Duodenal mucosa (tissue), 2 donors: ENCODE measurements around the gene METRNL.
A peak's percentile ranks its signal among the peaks of the same experiment; 100 is the strongest.

ENCODE experiments used
- H3K27ac ChIP-seq: one replicate; pipeline ENCODE4 v1.7.0; 2013; ENCODE audit warnings: low read depth, low read length
- H3K27me3 ChIP-seq, 2 donors: one replicate each; pipeline ENCODE4 v1.7.0; 2013; ENCODE audit warnings: low read length in 2 of 2, control low read depth in 1 of 2; ENCODE audit not compliant: insufficient read depth in 2 of 2, control insufficient read depth in 1 of 2
- H3K36me3 ChIP-seq, 2 donors: one replicate each; pipeline ENCODE4 v1.7.0; 2013; ENCODE audit warnings: low read length in 2 of 2, control low read depth in 1 of 2; ENCODE audit not compliant: insufficient read depth in 2 of 2, control insufficient read depth in 1 of 2
- H3K4me1 ChIP-seq, 2 donors: one replicate each; pipeline ENCODE4 v1.7.0; 2013; ENCODE audit warnings: low read length in 2 of 2, control low read depth in 1 of 2; ENCODE audit not compliant: insufficient read depth in 2 of 2, control insufficient read depth in 1 of 2
- H3K4me3 ChIP-seq, 2 donors: one replicate each; pipeline ENCODE4 v1.7.0; 2013; ENCODE audit warnings: low read length in 2 of 2, low read depth in 1 of 2
- H3K9ac ChIP-seq, 2 donors: one replicate each; pipeline ENCODE4 v1.7.0; 2013; ENCODE audit warnings: low read length in 2 of 2, low read depth in 1 of 2
- H3K9me3 ChIP-seq, 2 donors: one replicate each; pipeline ENCODE4 v1.7.0; 2013; ENCODE audit warnings: low read length in 2 of 2, control low read depth in 1 of 2; ENCODE audit not compliant: control insufficient read depth in 1 of 2

Gene METRNL

GRCh38 chr17:83079766-83080578 is 563 bp downstream of the METRNL start:
- H3K27me3 ChIP-seq = peaks cover 26 to 28% of the 10 kb centered on the region in 2 donors
- H3K4me1 ChIP-seq = peaks cover 33 to 43% of the 10 kb centered on the region in 2 donors
- peak overlapping the region in 1 of 2 donors; percentile 57 for H3K9ac ChIP-seq
- H3K27ac ChIP-seq = peak overlapping the region; percentile 75
- peaks cover 4 to 7% of the 10 kb centered on the region in 2 donors for H3K36me3 ChIP-seq
- H3K4me3 ChIP-seq = peak overlapping the region; percentile 50 to 54
- no peaks in the 10 kb centered on the region for H3K9me3 ChIP-seq

- peaks cover 21 to 26% of the 10 kb centered on the region in 2 donors for H3K27me3 ChIP-seq
- H3K9me3 ChIP-seq = no peaks in the 10 kb centered on the region
- H3K9ac ChIP-seq = no peak overlapping the region
- H3K4me1 ChIP-seq = peaks cover 39 to 48% of the 10 kb centered on the region in 2 donors
- H3K36me3 ChIP-seq = peaks cover 7 to 13% of the 10 kb centered on the region in 2 donors
- H3K27ac ChIP-seq = peak overlapping the region; percentile 10
- H3K4me3 ChIP-seq = peak overlapping the region; percentile 50 to 54
Observed at GRCh38 chr17:83080579-83080857, 1.1 kb downstream of the METRNL start.

GRCh38 chr17:83080858-83081683 is 1.7 kb downstream of the METRNL start:
- Histone ChIP-seq H3K36me3 (peaks cover 12 to 14% of the 10 kb centered on the region in 2 donors), H3K9ac (peak overlapping the region; percentile 88 to 92), H3K27me3 (peaks cover 16 to 24% of the 10 kb centered on the region in 2 donors), H3K27ac (peak overlapping the region; percentile 90), H3K4me3 (peak overlapping the region; percentile 70 to 73), H3K9me3 (no peaks in the 10 kb centered on the region), H3K4me1 (peaks cover 44 to 53% of the 10 kb centered on the region in 2 donors)

- peak overlapping the region; percentile 88 to 92 for H3K9ac ChIP-seq
- H3K4me1 ChIP-seq = peaks cover 47 to 53% of the 10 kb centered on the region in 2 donors
- peak overlapping the region; percentile 90 for H3K27ac ChIP-seq
- no peaks in the 10 kb centered on the region for H3K9me3 ChIP-seq
- peak overlapping the region; percentile 70 to 73 for H3K4me3 ChIP-seq
- H3K27me3 ChIP-seq = peaks cover 10 to 19% of the 10 kb centered on the region in 2 donors
- peaks cover 14 to 15% of the 10 kb centered on the region in 2 donors for H3K36me3 ChIP-seq
Observed at GRCh38 chr17:83081684-83082201, 2.3 kb downstream of the METRNL start.

GRCh38 chr17:83082424-83082823 is 3.0 kb downstream of the METRNL start:
- Histone ChIP-seq H3K27me3 (peaks cover 8 to 14% of the 10 kb centered on the region in 2 donors), H3K9me3 (no peaks in the 10 kb centered on the region), H3K4me1 (peaks cover 47 to 59% of the 10 kb centered on the region in 2 donors), H3K9ac (peak overlapping the region in 1 of 2 donors; percentile 92), H3K36me3 (peaks cover 14 to 19% of the 10 kb centered on the region in 2 donors), H3K27ac (no peak overlapping the region), H3K4me3 (peak overlapping the region; percentile 17 to 73)

GRCh38 chr17:83082909-83083367 is 3.5 kb downstream of the METRNL start:
- Histone ChIP-seq H3K27me3 (peaks cover 7 to 9% of the 10 kb centered on the region in 2 donors), H3K27ac (no peak overlapping the region), H3K36me3 (peaks cover 17 to 22% of the 10 kb centered on the region in 2 donors), H3K9me3 (no peaks in the 10 kb centered on the region), H3K9ac (peak overlapping the region in 1 of 2 donors; percentile 55), H3K4me3 (peak overlapping the region; percentile 51 to 73), H3K4me1 (peaks cover 47 to 64% of the 10 kb centered on the region in 2 donors)

GRCh38 chr17:83083368-83084201 is 4.2 kb downstream of the METRNL start:
- peaks cover 17 to 28% of the 10 kb centered on the region in 2 donors for H3K36me3 ChIP-seq
- H3K4me3 ChIP-seq = peak overlapping the region; percentile 51 to 73
- H3K27me3 ChIP-seq = peaks cover under 1 to 3% of the 10 kb centered on the region in 2 donors
- H3K4me1 ChIP-seq = peaks cover 42 to 66% of the 10 kb centered on the region in 2 donors
- H3K9me3 ChIP-seq = no peaks in the 10 kb centered on the region
- H3K9ac ChIP-seq = peak overlapping the region; percentile 11 to 55
- peak overlapping the region; percentile 65 for H3K27ac ChIP-seq

GRCh38 chr17:83084214-83084613 is 4.8 kb downstream of the METRNL start:
- peaks cover 17 to 28% of the 10 kb centered on the region in 2 donors for H3K36me3 ChIP-seq
- no peak overlapping the region for H3K27ac ChIP-seq
- H3K9ac ChIP-seq = peak overlapping the region; percentile 11 to 55
- peak overlapping the region; percentile 0 to 36 for H3K4me3 ChIP-seq
- H3K4me1 ChIP-seq = peaks cover 48 to 70% of the 10 kb centered on the region in 2 donors
- H3K9me3 ChIP-seq = no peaks in the 10 kb centered on the region
- H3K27me3 ChIP-seq = no peaks in the 10 kb centered on the region

GRCh38 chr17:83084621-83085056 is 5.2 kb downstream of the METRNL start:
- Histone ChIP-seq H3K4me3 (peak overlapping the region; percentile 0 to 43), H3K9me3 (no peaks in the 10 kb centered on the region), H3K9ac (peak overlapping the region in 1 of 2 donors; percentile 55), H3K27ac (peak overlapping the region; percentile 6), H3K36me3 (peaks cover 17 to 28% of the 10 kb centered on the region in 2 donors), H3K4me1 (peaks cover 52 to 75% of the 10 kb centered on the region in 2 donors), H3K27me3 (no peaks in the 10 kb centered on the region)
